Measurements from ENCODE around the gene ATP10A.

ATP10A gene

GRCh38 chr15:25900431-25900830 is 37.3 kb upstream of the ATP10A start:
- H3K36me3 ChIP-seq: no peaks in the 10 kb centered on the region
- no peak for TF ChIP-seq CTCF (IDR thresholded peaks at IDR 0.05)
- H3K27ac ChIP-seq: no peak overlapping the region
- no peaks in the 10 kb centered on the region for H3K9me3 ChIP-seq
- no peaks in the 10 kb centered on the region for H3K27me3 ChIP-seq
- H3K4me1 ChIP-seq (ENCODE audit: control insufficient read depth in 1 of 2, insufficient read depth in 1 of 2, low read depth in 1 of 2, low read length in 1 of 2): no peaks in the 10 kb centered on the region
- no peak overlapping the region for H3K4me3 ChIP-seq (ENCODE audit: low read depth in 1 of 2, low read length in 1 of 2)

DNA sequence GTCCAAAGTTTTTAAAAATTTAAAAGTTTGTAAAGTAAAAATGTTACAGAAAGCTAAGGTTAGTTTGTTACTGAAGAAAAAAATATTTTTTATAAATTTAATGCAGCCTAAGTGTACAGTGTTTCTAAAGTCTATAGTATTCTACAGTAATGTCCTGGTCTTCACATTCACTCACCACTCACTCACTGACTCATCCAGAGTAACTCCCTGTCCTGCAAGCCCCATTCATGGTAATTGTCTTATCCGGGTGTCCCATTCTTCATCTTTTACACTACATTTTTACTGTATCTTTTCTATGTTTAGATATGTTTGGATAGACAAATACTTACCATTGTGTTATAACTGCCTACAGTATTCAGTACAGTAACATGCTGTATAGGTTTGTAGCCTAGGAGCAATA is 36.7 kb upstream of the ATP10A start:
- H3K27me3 ChIP-seq: no peaks in the 10 kb centered on the region

DNA sequence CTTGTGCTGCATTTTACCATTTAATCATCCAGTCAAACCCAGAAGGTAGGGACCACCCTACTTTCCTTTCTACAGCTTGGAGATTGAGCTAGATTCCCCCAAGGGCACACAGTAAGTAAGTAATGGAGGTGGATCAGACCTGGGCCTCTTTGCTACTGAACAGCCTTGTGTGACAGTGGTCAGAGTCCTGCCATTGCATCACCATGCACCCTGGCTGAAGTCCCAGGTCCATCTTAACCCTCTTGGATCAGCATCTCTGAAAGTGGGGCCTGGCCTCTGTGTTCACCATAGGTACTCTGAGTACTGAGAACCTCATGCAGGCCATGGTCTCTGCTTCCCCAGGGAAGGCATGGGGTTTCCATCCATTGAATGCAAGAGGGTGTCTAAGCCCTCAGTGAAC is 34.5 kb upstream of the ATP10A start:
- Histone ChIP-seq H3K4me3 (ENCODE audit: low read depth in 1 of 2, low read length in 1 of 2) (no peak overlapping the region), H3K27me3 (no peaks in the 10 kb centered on the region), H3K27ac (no peak overlapping the region), H3K9me3 (no peaks in the 10 kb centered on the region), H3K36me3 (no peaks in the 10 kb centered on the region), H3K4me1 (ENCODE audit: control insufficient read depth in 1 of 2, insufficient read depth in 1 of 2, low read depth in 1 of 2, low read length in 1 of 2) (no peaks in the 10 kb centered on the region)
- TF ChIP-seq CTCF (IDR thresholded peaks at IDR 0.05): no peak

More for the DNA sequence above, 36.7 kb upstream of the ATP10A start:
- no peak for TF ChIP-seq CTCF (IDR thresholded peaks at IDR 0.05)
- Histone ChIP-seq H3K4me3 (ENCODE audit: low read depth in 1 of 2, low read length in 1 of 2) (no peak overlapping the region), H3K4me1 (ENCODE audit: control insufficient read depth in 1 of 2, insufficient read depth in 1 of 2, low read depth in 1 of 2, low read length in 1 of 2) (no peaks in the 10 kb centered on the region), H3K9me3 (no peaks in the 10 kb centered on the region), H3K36me3 (no peaks in the 10 kb centered on the region), H3K27ac (no peak overlapping the region)

DNA sequence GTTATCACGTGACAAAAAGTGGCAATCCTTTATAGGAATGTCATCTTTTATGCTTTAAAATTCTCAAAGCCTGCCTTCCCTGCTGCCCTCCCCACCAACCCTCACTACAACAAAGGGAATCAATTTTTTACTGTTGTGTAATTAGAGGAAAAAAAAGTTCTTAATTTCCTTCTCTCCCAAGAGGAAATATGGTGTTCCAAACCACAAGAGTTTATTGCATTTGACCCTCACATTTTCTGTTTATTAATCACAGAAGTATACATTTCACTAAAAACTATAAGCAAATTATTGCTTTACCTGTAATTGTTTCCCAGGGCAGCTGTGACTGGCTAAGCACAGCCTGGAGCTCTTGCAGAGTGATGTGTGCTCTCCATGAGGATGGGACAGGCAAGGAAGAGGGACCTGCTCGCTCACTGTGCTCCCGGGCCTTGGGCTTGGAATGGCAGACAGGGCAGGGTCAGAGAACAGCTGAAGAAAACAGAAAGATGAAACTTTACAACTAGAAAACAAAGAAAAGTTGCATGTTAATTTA is 31.3 kb upstream of the ATP10A start:
- Histone ChIP-seq H3K27ac (no peak overlapping the region), H3K36me3 (no peaks in the 10 kb centered on the region), H3K4me1 (ENCODE audit: control insufficient read depth in 1 of 2, insufficient read depth in 1 of 2, low read depth in 1 of 2, low read length in 1 of 2) (no peaks in the 10 kb centered on the region), H3K27me3 (no peaks in the 10 kb centered on the region), H3K4me3 (ENCODE audit: low read depth in 1 of 2, low read length in 1 of 2) (no peak overlapping the region), H3K9me3 (no peaks in the 10 kb centered on the region)
- TF ChIP-seq CTCF (IDR thresholded peaks at IDR 0.05): no peak

- H3K4me1 ChIP-seq (ENCODE audit: control insufficient read depth in 1 of 2, insufficient read depth in 1 of 2, low read depth in 1 of 2, low read length in 1 of 2): no peaks in the 10 kb centered on the region
- no peaks in the 10 kb centered on the region for H3K9me3 ChIP-seq
- H3K4me3 ChIP-seq (ENCODE audit: low read depth in 1 of 2, low read length in 1 of 2): no peak overlapping the region
- no peaks in the 10 kb centered on the region for H3K27me3 ChIP-seq
- TF ChIP-seq CTCF (IDR thresholded peaks at IDR 0.05): no peak
- H3K36me3 ChIP-seq: no peaks in the 10 kb centered on the region
- H3K27ac ChIP-seq: no peak overlapping the region
These were observed 30.5 kb upstream of the ATP10A start for GRCh38 chr15:25893596-25893995.

GRCh38 chr15:25892126-25892525 is 29.0 kb upstream of the ATP10A start:
- Histone ChIP-seq H3K36me3 (no peaks in the 10 kb centered on the region), H3K4me3 (ENCODE audit: low read depth in 1 of 2, low read length in 1 of 2) (no peak overlapping the region), H3K9me3 (no peaks in the 10 kb centered on the region), H3K27ac (no peak overlapping the region), H3K4me1 (ENCODE audit: control insufficient read depth in 1 of 2, insufficient read depth in 1 of 2, low read depth in 1 of 2, low read length in 1 of 2) (no peaks in the 10 kb centered on the region), H3K27me3 (no peaks in the 10 kb centered on the region)
- no peak for TF ChIP-seq CTCF (IDR thresholded peaks at IDR 0.05)
